HG03060 (cell line): ENCODE measurements around the gene PDK1.
A peak's percentile ranks its signal among the peaks of the same experiment; 100 is the strongest.
"Not testable (repeated sequence)": the region's sequence is repeated elsewhere in the genome, so short reads cannot be mapped to it uniquely, and the experiment has no call there.

Source experiments
- ATAC-seq: cut with Tn5 transposase; IDR thresholded peaks from one replicate; pipeline ENCODE4 v1.9.1; 2021; ENCODE audit warnings: low read depth, moderate number of reproducible peaks; ENCODE audit not compliant: unreplicated experiment

PDK1 gene

GRCh38 chr2:172555522-172556283 lies at the start of gene PDK1:
Gene PDK1, plus strand, starts transcription at chr2:172556090. Its CDS starts 61 bp downstream, at chr2:172556151.
- ATAC-seq: peak; percentile 52

- ATAC-seq: no peak
Measured at GRCh38 chr2:172507199-172507598, 48.7 kb upstream of the PDK1 start.

GRCh38 chr2:172510088-172510487 lies 45.8 kb upstream of the PDK1 start:
- no peak for ATAC-seq

- no peak for ATAC-seq
Measured at GRCh38 chr2:172510548-172510947, 45.3 kb upstream of the PDK1 start.

GRCh38 chr2:172512810-172513523 lies 42.9 kb upstream of the PDK1 start:
- ATAC-seq: no peak

GRCh38 chr2:172513524-172513900 lies 42.4 kb upstream of the PDK1 start:
- no peak for ATAC-seq

- no peak for ATAC-seq
Measured at GRCh38 chr2:172513935-172514586, 41.8 kb upstream of the PDK1 start.

- no peak for ATAC-seq
Measured at GRCh38 chr2:172516299-172516698, 39.6 kb upstream of the PDK1 start.

GRCh38 chr2:172518995-172519394 lies 36.9 kb upstream of the PDK1 start:
- ATAC-seq: no peak

GRCh38 chr2:172525601-172526000 lies 30.3 kb upstream of the PDK1 start:
- ATAC-seq: no peak

- no peak for ATAC-seq
Measured at GRCh38 chr2:172531309-172531708, 24.6 kb upstream of the PDK1 start.

- not testable (repeated sequence) for ATAC-seq
Measured at GRCh38 chr2:172532461-172532860, 23.4 kb upstream of the PDK1 start.

GRCh38 chr2:172533687-172534086 lies 22.2 kb upstream of the PDK1 start:
- ATAC-seq: no peak

GRCh38 chr2:172535119-172535518 lies 20.8 kb upstream of the PDK1 start:
- ATAC-seq: no peak

- not testable (repeated sequence) for ATAC-seq
Measured at GRCh38 chr2:172537851-172538250, 18.0 kb upstream of the PDK1 start.

- no peak for ATAC-seq
Measured at GRCh38 chr2:172539767-172540166, 16.1 kb upstream of the PDK1 start.

- no peak for ATAC-seq
Measured at GRCh38 chr2:172540421-172540820, 15.5 kb upstream of the PDK1 start.

- ATAC-seq: no peak
Measured at GRCh38 chr2:172545408-172546075, 10.3 kb upstream of the PDK1 start.

GRCh38 chr2:172549131-172549530 lies 6.8 kb upstream of the PDK1 start:
- no peak for ATAC-seq

- ATAC-seq: not testable (repeated sequence)
Measured at GRCh38 chr2:172549802-172550201, 6.1 kb upstream of the PDK1 start.

GRCh38 chr2:172550419-172550818 lies 5.5 kb upstream of the PDK1 start:
- ATAC-seq: no peak
